H9 (cell line): Measurements from ENCODE around the gene ROBO1. TPM values are rescaled to one million over a fixed set of nuclear protein-coding genes. Genes with fewer than 3 reads are reported as not detected.

Experiments
- DNase-seq: peaks from one replicate; pipeline ENCODE4 v3.0.0-alpha.2; 2017
- H2AFZ ChIP-seq: one replicate; pipeline ENCODE4 v1.6.1; 2013; ENCODE audit warnings: mild to moderate bottlenecking, low read length, control low read depth, moderate library complexity
- H2AK5ac ChIP-seq: 2 replicates; pipeline ENCODE4 v1.6.1; 2013; ENCODE audit warnings: low read length, control low read depth, mixed read lengths; ENCODE audit not compliant: insufficient read length
- H2BK120ac ChIP-seq: one replicate; pipeline ENCODE4 v1.6.1; 2013; ENCODE audit warnings: low read depth, mild to moderate bottlenecking, low read length, control low read depth, inconsistent platforms; ENCODE audit not compliant: poor library complexity, severe bottlenecking
- H2BK12ac ChIP-seq: 2 replicates; pipeline ENCODE4 v1.6.1; 2013; ENCODE audit warnings: low read length, control low read depth, mixed read lengths, low read depth; ENCODE audit not compliant: insufficient read length
- H2BK15ac ChIP-seq: 2 replicates; pipeline ENCODE4 v1.6.1; 2013; ENCODE audit warnings: low read depth, low read length, control low read depth
- H2BK20ac ChIP-seq: one replicate; pipeline ENCODE4 v1.6.1; 2013; ENCODE audit warnings: low read depth, mild to moderate bottlenecking, low read length, control low read depth, inconsistent platforms; ENCODE audit not compliant: poor library complexity, severe bottlenecking
- H2BK5ac ChIP-seq: 2 replicates; pipeline ENCODE4 v1.6.1; 2013; ENCODE audit warnings: low read length, control low read depth, mixed read lengths; ENCODE audit not compliant: insufficient read length
- H3K14ac ChIP-seq: 2 replicates; pipeline ENCODE4 v1.6.1; 2013; ENCODE audit warnings: low read length, control low read depth; ENCODE audit not compliant: insufficient read depth
- H3K18ac ChIP-seq: 2 replicates; pipeline ENCODE4 v1.6.1; 2013; ENCODE audit warnings: low read depth, mild to moderate bottlenecking, mixed read lengths, low read length, control low read depth; ENCODE audit not compliant: insufficient read length
- H3K23ac ChIP-seq: 2 replicates; pipeline ENCODE4 v1.6.1; 2013; ENCODE audit warnings: low read length, control low read depth, mixed read lengths, low read depth; ENCODE audit not compliant: insufficient read length
- H3K23me2 ChIP-seq: 2 replicates; pipeline ENCODE4 v1.6.1; 2013; ENCODE audit warnings: low read depth, mild to moderate bottlenecking, mixed read lengths, low read length, control low read depth; ENCODE audit not compliant: insufficient read length, poor library complexity, severe bottlenecking
- H3K27ac ChIP-seq: 2 replicates; pipeline ENCODE4 v1.5.1; 2013; ENCODE audit warnings: low read length, control low read depth, mixed read lengths, low read depth; ENCODE audit not compliant: insufficient read length
- H3K27me3 ChIP-seq: 2 replicates; pipeline ENCODE4 v1.6.1; 2013; ENCODE audit warnings: low read length, control low read depth, inconsistent platforms; ENCODE audit not compliant: insufficient read depth
- H3K4ac ChIP-seq: 2 replicates; pipeline ENCODE4 v1.6.1; 2013; ENCODE audit warnings: low read depth, mild to moderate bottlenecking, control low read depth, inconsistent platforms, low read length, moderate library complexity
- H3K4me1 ChIP-seq: 2 replicates; pipeline ENCODE4 v1.6.1; 2013; ENCODE audit warnings: low read length, control low read depth, inconsistent platforms; ENCODE audit not compliant: insufficient read depth
- H3K4me2 ChIP-seq: 2 replicates; pipeline ENCODE4 v1.6.1; 2013; ENCODE audit warnings: low read length, control low read depth, mixed read lengths; ENCODE audit not compliant: insufficient read length, insufficient read depth
- H3K56ac ChIP-seq: 2 replicates; pipeline ENCODE4 v1.6.1; 2013; ENCODE audit warnings: low read depth, mild to moderate bottlenecking, mixed read lengths, low read length, control low read depth; ENCODE audit not compliant: insufficient read length
- H3K79me1 ChIP-seq: 2 replicates; pipeline ENCODE4 v1.6.1; 2013; ENCODE audit warnings: low read depth, mild to moderate bottlenecking, moderate library complexity, low read length, control low read depth, inconsistent platforms; ENCODE audit not compliant: insufficient read depth, poor library complexity, severe bottlenecking
- H3K79me2 ChIP-seq: 2 replicates; pipeline ENCODE4 v1.6.1; 2013; ENCODE audit warnings: low read length, control low read depth, inconsistent platforms; ENCODE audit not compliant: insufficient read depth
- H3K9ac ChIP-seq: 2 replicates; pipeline ENCODE4 v1.6.1; 2013; ENCODE audit warnings: low read length, control low read depth, mixed read lengths; ENCODE audit not compliant: insufficient read length; ENCODE audit errors: extremely low read depth
- H3K9me3 ChIP-seq: one replicate; pipeline ENCODE4 v1.6.1; 2013; ENCODE audit warnings: low read depth, low read length, inconsistent platforms; ENCODE audit not compliant: control insufficient read depth
- H3T11ph ChIP-seq: one replicate; pipeline ENCODE4 v1.6.1; 2013; ENCODE audit warnings: mild to moderate bottlenecking, low read length, control low read depth, inconsistent platforms
- H4K20me1 ChIP-seq: one replicate; pipeline ENCODE4 v1.6.1; 2013; ENCODE audit not compliant: control insufficient read depth, insufficient read length, insufficient read depth
- H4K5ac ChIP-seq: 2 replicates; pipeline ENCODE4 v1.6.1; 2013; ENCODE audit warnings: low read depth, mild to moderate bottlenecking, mixed read lengths, low read length, control low read depth; ENCODE audit not compliant: insufficient read length
- H4K8ac ChIP-seq: replicated peaks from 2 replicates; pipeline ENCODE4 v1.6.1; 2013; ENCODE audit warnings: low read length, control low read depth, mixed read lengths, low read depth; ENCODE audit not compliant: insufficient read length
- H4K91ac ChIP-seq: 2 replicates; pipeline ENCODE4 v1.6.1; 2013; ENCODE audit warnings: low read depth, mild to moderate bottlenecking, moderate library complexity, mixed read lengths, low read length, control low read depth; ENCODE audit not compliant: insufficient read length
- H3K27ac Mint-ChIP-seq, 3 experiments: 2 replicates in 2 of 3; 3 replicates in 1 of 3; pipeline ENCODE4 v1.8.0; 2020 to 2021; ENCODE audit warnings: mixed read lengths in 3 of 3, mild to moderate bottlenecking in 1 of 3, moderate library complexity in 1 of 3
- H3K27me3 Mint-ChIP-seq: 2 replicates; pipeline ENCODE4 v1.8.0; 2021; ENCODE audit warnings: low read depth, mild to moderate bottlenecking, moderate library complexity, mixed read lengths
- H3K36me3 Mint-ChIP-seq, 3 experiments: 2 replicates in 2 of 3; 3 replicates in 1 of 3; pipeline ENCODE4 v1.8.0; 2020 to 2021; ENCODE audit warnings: low read depth in 3 of 3, mixed read lengths in 3 of 3; ENCODE audit not compliant: insufficient read depth in 1 of 3
- H3K4me1 Mint-ChIP-seq, 2 experiments: 2 replicates each; pipeline ENCODE4 v1.8.0; 2020; ENCODE audit warnings: mixed read lengths in 2 of 2
- H3K4me3 Mint-ChIP-seq, 2 experiments: 2 replicates in 1 of 2; 3 replicates in 1 of 2; pipeline ENCODE4 v1.8.0; 2020 to 2021; ENCODE audit warnings: mild to moderate bottlenecking in 2 of 2, mixed read lengths in 2 of 2, moderate library complexity in 1 of 2
- H3K9me3 Mint-ChIP-seq, 2 experiments: 2 replicates in 1 of 2; 3 replicates in 1 of 2; pipeline ENCODE4 v1.8.0; 2020; ENCODE audit warnings: mild to moderate bottlenecking in 2 of 2, mixed read lengths in 2 of 2, moderate library complexity in 1 of 2
- WGBS: extraction: QIAGEN DNeasy Blood & Tissue Kit; methylation state at CpG from one replicate; pipeline ENCODE4 v1.1.7; 2013; ENCODE audit warnings: missing lambda C conversion rate, low lambda C conversion rate, mixed read lengths; ENCODE audit not compliant: insufficient read length; ENCODE audit errors: extremely low coverage; 5-methylcytosine and 5-hydroxymethylcytosine counted together
- total RNA-seq: library from RNA; stranded (reverse); gene quantifications from 2 replicates; pipeline ENCODE4 v1.2.1, GENCODE V29; 2021
- TF ChIP-seq, protein P1 (sequence below): fragments of 200-600 bp; sonication (generic); conservative IDR thresholded peaks from 3 replicates; pipeline ENCODE4 v1.8.0; 2021; ENCODE audit warnings: antibody characterized with exemption, mild to moderate bottlenecking

The ROBO1 gene
- total RNA-seq, 1 experiment from 2014 or later: 62.7 TPM

DNA sequence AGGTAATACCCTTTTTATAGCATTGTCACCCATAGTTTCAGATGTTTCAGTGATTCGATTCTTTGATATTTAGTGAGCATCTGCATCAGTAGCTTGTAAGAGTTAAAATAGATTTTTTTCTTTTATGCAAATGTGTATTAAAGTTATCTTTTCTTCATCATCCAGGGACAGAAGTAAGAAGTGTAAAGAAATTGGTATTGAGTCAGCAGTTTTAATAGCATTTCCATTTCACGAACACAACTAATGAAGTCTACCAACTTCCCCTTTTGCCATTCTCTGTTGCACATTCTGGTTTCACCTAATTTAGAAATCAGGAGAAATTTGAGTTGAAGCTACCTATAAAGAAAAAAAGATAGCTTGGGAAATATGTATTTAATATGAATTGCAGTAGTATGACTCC, 127.9 kb downstream of the ROBO1 start:
- H3K27me3 Mint-ChIP-seq: no peaks in the 10 kb centered on the region
- no peak for DNase-seq
- Histone ChIP-seq H3K23ac (no peak overlapping the region), H3K9me3 (no peaks in the 10 kb centered on the region), H4K5ac (no peak overlapping the region), H2BK12ac (no peak overlapping the region), H4K91ac (no peak overlapping the region), H3K23me2 (no peaks in the 10 kb centered on the region), H3K14ac (no peak overlapping the region), H4K8ac (no peak overlapping the region), H2AK5ac (no peak overlapping the region), H2AFZ (no peak overlapping the region), H3K79me1 (no peaks in the 10 kb centered on the region), H3K4ac (no peak overlapping the region), H2BK5ac (no peak overlapping the region), H3K56ac (no peak overlapping the region), H3K27ac (no peak overlapping the region), H2BK120ac (no peak overlapping the region), H2BK15ac (no peak overlapping the region), H2BK20ac (no peak overlapping the region), H3K79me2 (no peaks in the 10 kb centered on the region), H3K4me2 (no peak overlapping the region), H3K18ac (no peak overlapping the region), H4K20me1 (no peaks in the 10 kb centered on the region), H3K4me1 (no peaks in the 10 kb centered on the region; the same call in 1 of the 2 replicates), H3K9ac (no peak overlapping the region), H3T11ph (no peak overlapping the region), H3K27me3 (no peaks in the 10 kb centered on the region)
- H3K9me3 Mint-ChIP-seq: no peaks in the 10 kb centered on the region
- TF ChIP-seq, protein P1, sequence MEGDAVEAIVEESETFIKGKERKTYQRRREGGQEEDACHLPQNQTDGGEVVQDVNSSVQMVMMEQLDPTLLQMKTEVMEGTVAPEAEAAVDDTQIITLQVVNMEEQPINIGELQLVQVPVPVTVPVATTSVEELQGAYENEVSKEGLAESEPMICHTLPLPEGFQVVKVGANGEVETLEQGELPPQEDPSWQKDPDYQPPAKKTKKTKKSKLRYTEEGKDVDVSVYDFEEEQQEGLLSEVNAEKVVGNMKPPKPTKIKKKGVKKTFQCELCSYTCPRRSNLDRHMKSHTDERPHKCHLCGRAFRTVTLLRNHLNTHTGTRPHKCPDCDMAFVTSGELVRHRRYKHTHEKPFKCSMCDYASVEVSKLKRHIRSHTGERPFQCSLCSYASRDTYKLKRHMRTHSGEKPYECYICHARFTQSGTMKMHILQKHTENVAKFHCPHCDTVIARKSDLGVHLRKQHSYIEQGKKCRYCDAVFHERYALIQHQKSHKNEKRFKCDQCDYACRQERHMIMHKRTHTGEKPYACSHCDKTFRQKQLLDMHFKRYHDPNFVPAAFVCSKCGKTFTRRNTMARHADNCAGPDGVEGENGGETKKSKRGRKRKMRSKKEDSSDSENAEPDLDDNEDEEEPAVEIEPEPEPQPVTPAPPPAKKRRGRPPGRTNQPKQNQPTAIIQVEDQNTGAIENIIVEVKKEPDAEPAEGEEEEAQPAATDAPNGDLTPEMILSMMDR: no peak
- H3K36me3 Mint-ChIP-seq: no peaks in the 10 kb centered on the region
- H3K4me1 Mint-ChIP-seq: peaks cover 7 to 8% of the 10 kb centered on the region in 2 experiments
- no peak overlapping the region for H3K4me3 Mint-ChIP-seq
- H3K27ac Mint-ChIP-seq: no peak overlapping the region
- no CpG with 5 or more reads among the region's 2 CpGs for WGBS
